Smooth muscle cell (in vitro differentiated cells): ENCODE data around the gene RYR3. TPM values are rescaled to one million over a fixed set of nuclear protein-coding genes. Genes with fewer than 3 reads are reported as not detected.

Experiments
- DNase-seq: peaks from one replicate; lab custom pipeline; 2025; ENCODE audit not compliant: unreplicated experiment; lab: John Stamatoyannopoulos, UW
- H2AFZ ChIP-seq: fragments of 200-600 bp; sonication (generic); 2 replicates; pipeline ENCODE4 v1.6.0; 2016; ENCODE audit warnings: antibody characterized with exemption, low read depth, mild to moderate bottlenecking
- H3F3A ChIP-seq: fragments of 200-600 bp; sonication (generic); 2 replicates; pipeline ENCODE4 v1.6.0; 2017; ENCODE audit warnings: antibody characterized with exemption, low read depth
- H3K27ac ChIP-seq: fragments of 200-600 bp; sonication (generic); 2 replicates; pipeline ENCODE4 v1.5.1; 2016; ENCODE audit warnings: low read depth, mild to moderate bottlenecking
- H3K27me3 ChIP-seq: fragments of 200-600 bp; sonication (generic); 2 replicates; pipeline ENCODE4 v1.6.1; 2016; ENCODE audit warnings: low read depth, mild to moderate bottlenecking
- H3K36me3 ChIP-seq: fragments of 200-600 bp; sonication (generic); 2 replicates; pipeline ENCODE4 v1.5.1; 2016; ENCODE audit warnings: low read depth
- H3K4me1 ChIP-seq: fragments of 200-600 bp; sonication (generic); 2 replicates; pipeline ENCODE4 v1.5.1; 2016; ENCODE audit warnings: low read depth
- H3K4me2 ChIP-seq: fragments of 200-600 bp; sonication (generic); 2 replicates; pipeline ENCODE4 v1.6.0; 2016; ENCODE audit warnings: mild to moderate bottlenecking
- H3K4me3 ChIP-seq: fragments of 200-600 bp; sonication (generic); 2 replicates; pipeline ENCODE4 v1.5.1; 2016; ENCODE audit warnings: mild to moderate bottlenecking
- H3K79me2 ChIP-seq: fragments of 200-600 bp; sonication (generic); 2 replicates; pipeline ENCODE4 v1.6.0; 2016; ENCODE audit warnings: low read depth, mild to moderate bottlenecking
- H3K9ac ChIP-seq: fragments of 200-600 bp; sonication (generic); 2 replicates; pipeline ENCODE4 v1.6.0; 2016; ENCODE audit warnings: low read depth
- H3K9me3 ChIP-seq: fragments of 200-600 bp; sonication (generic); replicated peaks from 2 replicates; pipeline ENCODE4 v1.5.1; 2016; ENCODE audit warnings: low read depth
- H4K20me1 ChIP-seq: fragments of 200-600 bp; sonication (generic); 2 replicates; pipeline ENCODE4 v1.6.0; 2016; ENCODE audit warnings: low read depth
- CTCF ChIP-seq: fragments of 200-600 bp; sonication (generic); IDR thresholded peaks from 2 replicates; pipeline ENCODE4 v1.5.1; 2017; ENCODE audit warnings: borderline replicate concordance, mild to moderate bottlenecking, antibody characterized with exemption; ENCODE audit not compliant: insufficient read depth, poor library complexity, severe bottlenecking
- WGBS: methylation state at CpG from one replicate; pipeline ENCODE4 v1.1.7; 2016; ENCODE audit warnings: low lambda C conversion rate; 5-methylcytosine and 5-hydroxymethylcytosine counted together
- polyA plus RNA-seq: library from polyadenylated mRNA; unstranded; fragments of >200 nt; fragmentation: Nextera tagmentation; extraction: Ambion mirVana; gene quantifications from 2 replicates; pipeline ENCODE4 v1.2.1, GENCODE V29; 2016
- total RNA-seq: library from RNA; depleted of rRNA; stranded (reverse); fragments of >200 nt; gene quantifications from 2 replicates; pipeline ENCODE4 v1.2.3, GENCODE V29; 2014

The RYR3 gene
- total and polyA plus RNA-seq, 2 experiments from 2014 or later: 0.23 to 6.2 TPM

- Histone ChIP-seq H3K4me3 (no peak overlapping the region), H4K20me1 (no peaks in the 10 kb centered on the region), H3K27me3 (no peaks in the 10 kb centered on the region), H2AFZ (no peak overlapping the region), H3K36me3 (no peaks in the 10 kb centered on the region), H3K4me2 (no peak overlapping the region), H3K9ac (no peak overlapping the region), H3K4me1 (no peaks in the 10 kb centered on the region), H3K9me3 (no peaks in the 10 kb centered on the region), H3K79me2 (no peaks in the 10 kb centered on the region), H3K27ac (no peak overlapping the region), H3F3A (no peaks in the 10 kb centered on the region)
- 79% methylated on average over 13 of the region's 13 CpGs for WGBS
- DNase-seq: no peak
- no peak for TF ChIP-seq CTCF
These were observed 561.8 kb downstream of the RYR3 start for GRCh38 chr15:33872416-33873106.

GRCh38 chr15:33874156-33874555, 563.4 kb downstream of the RYR3 start:
- Histone ChIP-seq H3K9ac (no peak overlapping the region), H2AFZ (no peak overlapping the region), H3K9me3 (no peaks in the 10 kb centered on the region), H3K4me1 (no peaks in the 10 kb centered on the region), H3K4me3 (no peak overlapping the region), H3K27me3 (no peaks in the 10 kb centered on the region), H3K79me2 (no peaks in the 10 kb centered on the region), H3K36me3 (no peaks in the 10 kb centered on the region), H3F3A (no peaks in the 10 kb centered on the region), H3K27ac (no peak overlapping the region), H4K20me1 (no peaks in the 10 kb centered on the region), H3K4me2 (no peak overlapping the region)
- WGBS: 87% methylated on average over 2 of the region's 2 CpGs
- TF ChIP-seq CTCF: no peak
- DNase-seq: no peak

- no peak for DNase-seq
- Histone ChIP-seq H3K36me3 (no peaks in the 10 kb centered on the region), H3K4me2 (no peak overlapping the region), H3K9me3 (no peaks in the 10 kb centered on the region), H3K9ac (no peak overlapping the region), H3K4me1 (no peaks in the 10 kb centered on the region), H3K79me2 (no peaks in the 10 kb centered on the region), H3F3A (no peaks in the 10 kb centered on the region), H3K27me3 (no peaks in the 10 kb centered on the region), H3K27ac (no peak overlapping the region), H4K20me1 (no peaks in the 10 kb centered on the region), H2AFZ (no peak overlapping the region), H3K4me3 (no peak overlapping the region)
- WGBS: 97% methylated on average over 2 of the region's 2 CpGs
- no peak for TF ChIP-seq CTCF
These were observed 572.2 kb downstream of the RYR3 start for GRCh38 chr15:33882921-33883320.

- 56% methylated on average over 2 of the region's 2 CpGs for WGBS
- no peak overlapping the region for H3K4me3 ChIP-seq
- H3K4me1 ChIP-seq: no peaks in the 10 kb centered on the region
- H3F3A ChIP-seq: no peaks in the 10 kb centered on the region
- no peak overlapping the region for H2AFZ ChIP-seq
- H3K79me2 ChIP-seq: no peaks in the 10 kb centered on the region
- no peak for DNase-seq
- no peaks in the 10 kb centered on the region for H4K20me1 ChIP-seq
- no peaks in the 10 kb centered on the region for H3K9me3 ChIP-seq
- H3K4me2 ChIP-seq: no peak overlapping the region
- TF ChIP-seq CTCF: no peak
- H3K9ac ChIP-seq: no peak overlapping the region
- H3K36me3 ChIP-seq: no peaks in the 10 kb centered on the region
- no peak overlapping the region for H3K27ac ChIP-seq
- no peaks in the 10 kb centered on the region for H3K27me3 ChIP-seq
These were observed 577.4 kb downstream of the RYR3 start for GRCh38 chr15:33888176-33888575.
